GM18951 (cell line): Measurements from ENCODE around the gene MYLIP.

ENCODE experiments used
- POLR2A ChIP-seq: IDR thresholded peaks from 4 replicates; pipeline ENCODE4 v1.6.1; 2011; ENCODE audit warnings: mild to moderate bottlenecking; ENCODE audit not compliant: insufficient read length, insufficient read depth; ENCODE audit errors: extremely low read depth
- in situ Hi-C: fragments of 300-500 bp; cut with MboI; formaldehyde crosslinking; loops from one replicate; pipeline ENCODE4 v1.12.0; 2022; ENCODE audit warnings: low sequenced_read_pairs, mixed read lengths, inconsistent platforms; ENCODE audit not compliant: unreplicated experiment

The MYLIP gene

GRCh38 chr6:16136621-16137450, 8.0 kb downstream of the MYLIP start:
- no peak for TF ChIP-seq POLR2A
- in situ Hi-C loops: no loop called here

GRCh38 chr6:16137451-16137801, 8.5 kb downstream of the MYLIP start:
- in situ Hi-C loops: no loop called here
- TF ChIP-seq POLR2A: no peak

GRCh38 chr6:16139556-16139955, 10.7 kb downstream of the MYLIP start:
- no peak for TF ChIP-seq POLR2A
- in situ Hi-C loops: no loop called here

GRCh38 chr6:16140607-16141006, 11.7 kb downstream of the MYLIP start:
- in situ Hi-C loops: no loop called here
- TF ChIP-seq POLR2A: no peak

- in situ Hi-C loops: no loop called here
Observed at GRCh38 chr6:16141514-16141913, 12.6 kb downstream of the MYLIP start.

GRCh38 chr6:16145038-16145437, 16.2 kb downstream of the MYLIP start:
- in situ Hi-C loops: no loop called here
- TF ChIP-seq POLR2A: no peak

More at GRCh38 chr6:16141514-16141913, 12.6 kb downstream of the MYLIP start:
- no peak for TF ChIP-seq POLR2A

GRCh38 chr6:16146028-16146427, 17.1 kb downstream of the MYLIP start:
- in situ Hi-C loops: no loop called here
- no peak for TF ChIP-seq POLR2A

- TF ChIP-seq POLR2A: no peak
- in situ Hi-C loops: no loop called here
Observed at GRCh38 chr6:16146527-16146955, 17.7 kb downstream of the MYLIP start.

GRCh38 chr6:16148498-16148897, 19.6 kb downstream of the MYLIP start:
- in situ Hi-C loops: no loop called here
- TF ChIP-seq POLR2A: no peak

GRCh38 chr6:16149305-16149704, 20.4 kb downstream of the MYLIP start:
- in situ Hi-C loops: no loop called here
- TF ChIP-seq POLR2A: no peak

GRCh38 chr6:16150098-16150497, 21.2 kb downstream of the MYLIP start:
- in situ Hi-C loops: no loop called here

GRCh38 chr6:16153211-16153820, 24.4 kb downstream of the MYLIP start:
- in situ Hi-C loops: no loop called here
- TF ChIP-seq POLR2A: no peak

More at GRCh38 chr6:16150098-16150497, 21.2 kb downstream of the MYLIP start:
- no peak for TF ChIP-seq POLR2A

GRCh38 chr6:16154904-16155303, 26.0 kb downstream of the MYLIP start:
- TF ChIP-seq POLR2A: no peak
- in situ Hi-C loops: no loop called here

- in situ Hi-C loops: no loop called here
- TF ChIP-seq POLR2A: no peak
Observed at GRCh38 chr6:16157492-16157891, 28.6 kb downstream of the MYLIP start.
